ENCODE measurements around the gene APBA1. TPM values are rescaled to one million over a fixed set of nuclear protein-coding genes. Genes with fewer than 3 reads are reported as not detected.

APBA1 gene
- total and polyA plus RNA-seq, 5 donors, result 3.5 to 9.2 (median 6.2) TPM

GRCh38 chr9:69549310-69550202 lies 122.6 kb downstream of the APBA1 start:
- Histone ChIP-seq H3K27me3 (ENCODE audit: control insufficient read depth, insufficient read depth) (no peaks in the 10 kb centered on the region), H3K27ac (ENCODE audit: low read length) (no peak overlapping the region), H3K4me3 (ENCODE audit: low read length) (no peak overlapping the region), H3K9me3 (ENCODE audit: control insufficient read depth, low read length) (no peaks in the 10 kb centered on the region), H3K4me1 (ENCODE audit: control insufficient read depth, insufficient read depth, low read length) (peaks cover 3% of the 10 kb centered on the region)
- intact Hi-C loops (cut with DNase I), result loop anchor here (2.0 to 10.0 kb wide), 3 partner anchors 125 to 127 kb away; partner anchors contain the start of gene APBA1 (in 1 of the 4)
- ATAC-seq, result peak; percentile 43 to 69
- WGBS, result 21% methylated on average over 14 of the region's 14 CpGs
- peak in 1 of 3 donors; percentile 36 for DNase-seq

GRCh38 chr9:69548681-69549080 lies 123.5 kb downstream of the APBA1 start:
- 83% methylated on average over 3 of the region's 3 CpGs for WGBS

DNA sequence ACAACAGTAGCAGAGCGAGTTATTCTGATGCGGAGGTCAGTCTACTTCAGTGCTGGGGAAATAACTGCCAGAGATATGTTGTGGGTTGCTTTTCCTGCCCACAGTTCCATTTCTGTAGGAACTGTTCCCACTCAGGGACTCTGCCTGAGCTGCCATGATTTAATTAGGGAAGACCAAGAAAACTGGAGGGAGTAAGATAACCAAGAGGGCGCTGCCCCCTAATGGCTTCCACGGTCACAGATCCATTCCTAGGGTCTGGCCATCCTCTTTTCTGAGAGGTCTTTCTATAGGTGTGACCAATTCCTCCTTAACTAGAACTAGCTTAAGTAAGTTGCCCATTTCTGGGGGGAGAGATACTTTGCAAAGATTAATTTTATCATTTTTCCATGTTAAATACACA lies 125.9 kb downstream of the APBA1 start:
- no peak overlapping the region for H3K4me3 ChIP-seq (ENCODE audit: low read length)
- DNase-seq, result no peak
- intact Hi-C loops (cut with DNase I), result loop anchor here in 2 of 4 donors (5.0 kb wide), 1 partner anchor 124 kb away; no protein-coding TSS in a partner anchor
- H3K27me3 ChIP-seq (ENCODE audit: control insufficient read depth, insufficient read depth), result no peaks in the 10 kb centered on the region
- H3K27ac ChIP-seq (ENCODE audit: low read length), result no peak overlapping the region
- WGBS, result 70% methylated on average over 4 of the region's 4 CpGs
- ATAC-seq, result no peak
- no peaks in the 10 kb centered on the region for H3K9me3 ChIP-seq (ENCODE audit: control insufficient read depth, low read length)
- H3K4me1 ChIP-seq (ENCODE audit: control insufficient read depth, insufficient read depth, low read length), result peaks cover 3% of the 10 kb centered on the region

More at GRCh38 chr9:69548681-69549080, 123.5 kb downstream of the APBA1 start:
- H3K4me3 ChIP-seq (ENCODE audit: low read length), result no peak overlapping the region
- ATAC-seq, result no peak
- no peaks in the 10 kb centered on the region for H3K27me3 ChIP-seq (ENCODE audit: control insufficient read depth, insufficient read depth)
- intact Hi-C loops (cut with DNase I), result loop anchor here (2.0 to 5.0 kb wide), 2 partner anchors 126 kb away; no protein-coding TSS in a partner anchor
- H3K4me1 ChIP-seq (ENCODE audit: control insufficient read depth, insufficient read depth, low read length), result peaks cover 3% of the 10 kb centered on the region
- no peaks in the 10 kb centered on the region for H3K9me3 ChIP-seq (ENCODE audit: control insufficient read depth, low read length)
- DNase-seq, result peak in 1 of 3 donors; percentile 30
- H3K27ac ChIP-seq (ENCODE audit: low read length), result no peak overlapping the region

DNA sequence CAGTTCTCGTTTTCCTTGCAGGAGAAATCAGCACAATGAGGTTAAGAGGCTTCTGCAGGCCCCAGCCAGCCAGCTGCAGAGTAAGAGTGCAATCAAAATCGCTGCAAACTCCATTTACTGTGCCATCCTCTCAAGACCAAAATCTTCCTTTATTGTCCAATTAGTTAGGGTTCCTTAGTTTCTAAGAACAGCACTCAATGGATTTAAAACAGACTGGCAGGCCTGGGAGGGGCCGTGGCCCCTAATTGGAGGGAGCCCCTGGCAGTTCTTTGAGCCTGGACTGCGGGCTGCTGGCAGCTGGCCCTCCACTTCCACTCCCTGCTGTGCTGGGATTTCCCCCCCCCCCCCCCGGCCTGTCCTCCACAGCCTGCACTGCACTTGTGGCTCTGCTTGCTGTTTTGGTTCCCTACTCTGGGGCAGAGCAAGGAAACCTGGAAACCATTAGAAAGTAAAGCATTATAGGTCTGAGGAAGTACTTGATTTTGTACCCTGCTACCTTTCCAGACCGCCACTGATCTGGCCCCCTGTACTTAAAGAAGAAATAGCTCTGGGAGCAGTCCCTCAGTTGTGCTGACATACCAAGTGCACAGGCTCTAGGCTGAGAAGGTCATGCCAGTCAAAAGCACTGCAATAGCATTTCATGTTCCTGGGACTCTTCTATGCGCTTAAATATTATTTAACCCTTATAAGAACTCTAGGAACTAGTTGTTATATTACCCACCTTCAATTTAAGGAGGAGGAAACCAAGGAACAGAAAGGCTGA lies 129.0 kb downstream of the APBA1 start:
- H3K27ac ChIP-seq (ENCODE audit: low read length), result peak overlapping the region; percentile 25
- WGBS, result 27% methylated on average over 7 of the region's 7 CpGs
- ATAC-seq (peak; percentile 68 to 87), DNase-seq (peak; percentile 12 to 66 (median 65))
- no peak overlapping the region for H3K4me3 ChIP-seq (ENCODE audit: low read length)
- H3K4me1 ChIP-seq (ENCODE audit: control insufficient read depth, insufficient read depth, low read length), result peaks cover 3% of the 10 kb centered on the region
- H3K9me3 ChIP-seq (ENCODE audit: control insufficient read depth, low read length), result no peaks in the 10 kb centered on the region
- intact Hi-C loops (cut with DNase I), result no loop called here
- H3K27me3 ChIP-seq (ENCODE audit: control insufficient read depth, insufficient read depth), result no peaks in the 10 kb centered on the region

DNA sequence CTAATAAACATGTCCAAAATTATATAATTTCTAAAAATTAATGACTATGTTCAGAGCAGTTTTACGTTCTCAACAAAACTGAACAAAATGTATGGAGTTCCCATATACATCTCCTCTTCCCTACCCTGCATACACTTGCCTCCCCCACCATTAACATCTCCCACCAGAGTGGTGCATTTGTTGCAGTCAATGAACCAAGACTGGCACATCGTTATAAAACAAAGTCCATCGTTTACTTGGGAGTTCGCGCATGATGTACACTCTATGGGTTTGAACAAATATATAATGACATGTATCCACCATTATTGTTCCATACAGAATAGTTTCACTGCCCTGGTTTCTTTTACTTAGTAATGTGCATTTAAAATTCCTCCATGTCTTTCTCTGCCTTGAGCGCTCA lies 130.1 kb downstream of the APBA1 start:
- ATAC-seq, result no peak
- 97% methylated on average over 6 of the region's 6 CpGs for WGBS
- Histone ChIP-seq H3K9me3 (ENCODE audit: control insufficient read depth, low read length) (no peaks in the 10 kb centered on the region), H3K4me1 (ENCODE audit: control insufficient read depth, insufficient read depth, low read length) (peaks cover 2% of the 10 kb centered on the region), H3K4me3 (ENCODE audit: low read length) (no peak overlapping the region), H3K27me3 (ENCODE audit: control insufficient read depth, insufficient read depth) (no peaks in the 10 kb centered on the region), H3K27ac (ENCODE audit: low read length) (no peak overlapping the region)
- intact Hi-C loops (cut with DNase I), result no loop called here
- DNase-seq, result no peak

DNA sequence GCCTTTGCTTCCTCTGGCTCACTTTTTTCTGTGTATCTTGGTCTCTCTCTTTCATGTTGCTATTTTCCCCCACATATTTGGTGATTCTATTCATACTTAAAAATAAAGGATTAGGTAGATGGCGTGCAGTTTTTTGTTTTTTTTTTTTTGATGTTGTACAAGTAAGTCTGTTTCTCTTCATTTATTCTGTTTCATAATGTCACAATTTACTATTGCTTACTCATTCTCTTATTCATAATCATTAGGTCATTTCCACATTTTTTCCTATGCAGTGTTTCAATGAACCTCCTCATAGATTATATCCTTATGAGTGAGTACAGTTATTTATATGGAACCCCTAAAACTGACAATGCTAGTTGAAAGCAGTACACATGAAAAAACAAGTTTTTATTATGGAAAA lies 136.3 kb downstream of the APBA1 start:
- Histone ChIP-seq H3K27ac (ENCODE audit: low read length) (no peak overlapping the region), H3K27me3 (ENCODE audit: control insufficient read depth, insufficient read depth) (no peaks in the 10 kb centered on the region), H3K4me1 (ENCODE audit: control insufficient read depth, insufficient read depth, low read length) (no peaks in the 10 kb centered on the region), H3K9me3 (ENCODE audit: control insufficient read depth, low read length) (no peaks in the 10 kb centered on the region), H3K4me3 (ENCODE audit: low read length) (no peak overlapping the region)
- ATAC-seq (no peak), DNase-seq (no peak)
- intact Hi-C loops (cut with DNase I), result no loop called here
- 86% methylated on average over 1 of the region's 1 CpG for WGBS

GRCh38 chr9:69535286-69535832 lies 136.8 kb downstream of the APBA1 start:
- H3K27me3 ChIP-seq (ENCODE audit: control insufficient read depth, insufficient read depth), result no peaks in the 10 kb centered on the region
- no peaks in the 10 kb centered on the region for H3K4me1 ChIP-seq (ENCODE audit: control insufficient read depth, insufficient read depth, low read length)
- intact Hi-C loops (cut with DNase I), result no loop called here
- H3K27ac ChIP-seq (ENCODE audit: low read length), result no peak overlapping the region
- WGBS, result 65% methylated on average over 1 of the region's 1 CpG
- H3K9me3 ChIP-seq (ENCODE audit: control insufficient read depth, low read length), result no peaks in the 10 kb centered on the region
- ATAC-seq (no peak), DNase-seq (no peak)
- H3K4me3 ChIP-seq (ENCODE audit: low read length), result no peak overlapping the region

GRCh38 chr9:69532396-69532795 lies 139.8 kb downstream of the APBA1 start:
- no peak for DNase-seq
- H3K27me3 ChIP-seq (ENCODE audit: control insufficient read depth, insufficient read depth), result no peaks in the 10 kb centered on the region
- H3K9me3 ChIP-seq (ENCODE audit: control insufficient read depth, low read length), result no peaks in the 10 kb centered on the region
- no peak overlapping the region for H3K27ac ChIP-seq (ENCODE audit: low read length)
- intact Hi-C loops (cut with DNase I), result no loop called here
- H3K4me3 ChIP-seq (ENCODE audit: low read length), result no peak overlapping the region
- WGBS, result 43% methylated on average over 4 of the region's 4 CpGs
- H3K4me1 ChIP-seq (ENCODE audit: control insufficient read depth, insufficient read depth, low read length), result no peaks in the 10 kb centered on the region
- no peak for ATAC-seq

- intact Hi-C loops (cut with DNase I), result no loop called here
- 92% methylated on average over 1 of the region's 1 CpG for WGBS
These were observed 144.7 kb downstream of the APBA1 start for GRCh38 chr9:69527454-69527853.

GRCh38 chr9:69526699-69527098 lies 145.5 kb downstream of the APBA1 start:
- Histone ChIP-seq H3K27ac (ENCODE audit: low read length) (no peak overlapping the region), H3K9me3 (ENCODE audit: control insufficient read depth, low read length) (no peaks in the 10 kb centered on the region), H3K4me1 (ENCODE audit: control insufficient read depth, insufficient read depth, low read length) (no peaks in the 10 kb centered on the region), H3K27me3 (ENCODE audit: control insufficient read depth, insufficient read depth) (no peaks in the 10 kb centered on the region), H3K4me3 (ENCODE audit: low read length) (no peak overlapping the region)
- intact Hi-C loops (cut with DNase I), result no loop called here
- WGBS, result 98% methylated on average over 2 of the region's 2 CpGs
- ATAC-seq (no peak), DNase-seq (no peak)

More at GRCh38 chr9:69527454-69527853, 144.7 kb downstream of the APBA1 start:
- H3K4me3 ChIP-seq (ENCODE audit: low read length), result no peak overlapping the region
- no peaks in the 10 kb centered on the region for H3K27me3 ChIP-seq (ENCODE audit: control insufficient read depth, insufficient read depth)
- no peak overlapping the region for H3K27ac ChIP-seq (ENCODE audit: low read length)
- DNase-seq, result no peak
- H3K9me3 ChIP-seq (ENCODE audit: control insufficient read depth, low read length), result no peaks in the 10 kb centered on the region
- no peaks in the 10 kb centered on the region for H3K4me1 ChIP-seq (ENCODE audit: control insufficient read depth, insufficient read depth, low read length)
- no peak for ATAC-seq

Data from right cardiac atrium (tissue), 5 donors.